PFSK-1 (cell line): ENCODE data around the gene ABLIM2.

Experiments
- FOXP2 ChIP-seq: optimal IDR thresholded peaks from 2 replicates; pipeline ENCODE3; 2011; ENCODE audit warnings: borderline replicate concordance, control low read depth, inconsistent platforms; ENCODE audit not compliant: insufficient read depth; ENCODE audit errors: extremely low read length, extremely low read depth
- POLR2AphosphoS5 ChIP-seq: IDR thresholded peaks from 2 replicates; pipeline ENCODE4 v1.6.1; 2012; ENCODE audit warnings: low read depth, mild to moderate bottlenecking, control low read depth, low read length, moderate library complexity
- SIN3A ChIP-seq: IDR thresholded peaks from 2 replicates; pipeline ENCODE4 v1.6.1; 2012; ENCODE audit warnings: mild to moderate bottlenecking, low read length, moderate library complexity, borderline replicate concordance; ENCODE audit not compliant: insufficient read depth
- TAF1 ChIP-seq: IDR thresholded peaks from 2 replicates; pipeline ENCODE4 v1.6.1; 2012; ENCODE audit warnings: low read length, control low read depth, borderline replicate concordance; ENCODE audit not compliant: insufficient read depth
- TF ChIP-seq, protein P1 (sequence below), 2 experiments: IDR thresholded peaks; 2 replicates each; pipeline versions ENCODE4 v1.6.1 to v1.8.0; 2011 to 2012; ENCODE audit warnings: low read depth in 2 of 2, low read length in 2 of 2, control low read depth in 1 of 2, inconsistent platforms in 1 of 2, mild to moderate bottlenecking in 1 of 2, moderate library complexity in 1 of 2; ENCODE audit not compliant: insufficient read depth in 1 of 2

DNA sequence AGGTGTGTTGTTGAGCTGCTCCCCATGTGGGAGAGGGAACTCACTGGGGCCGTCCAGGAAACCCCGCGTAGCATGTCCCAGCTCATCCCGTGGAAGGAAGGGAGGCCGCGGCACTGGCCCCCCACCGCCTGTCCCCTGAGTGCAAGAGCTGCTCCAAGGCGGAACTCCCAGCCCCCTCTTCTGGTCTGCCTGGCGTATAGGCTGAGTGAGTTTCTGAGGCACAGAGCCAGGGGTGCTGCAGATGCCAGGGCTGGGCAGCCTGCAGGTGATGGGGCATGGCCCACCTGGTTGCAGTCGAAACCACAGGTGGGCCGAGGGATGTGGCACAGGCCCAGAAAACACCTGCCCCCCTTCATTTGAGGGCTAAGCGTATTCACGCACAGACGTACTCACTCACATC is 49.6 kb downstream of the ABLIM2 start:
- TF ChIP-seq SIN3A (no peak), TAF1 (no peak), POLR2AphosphoS5 (no peak), FOXP2 (no peak)
- TF ChIP-seq, protein P1, sequence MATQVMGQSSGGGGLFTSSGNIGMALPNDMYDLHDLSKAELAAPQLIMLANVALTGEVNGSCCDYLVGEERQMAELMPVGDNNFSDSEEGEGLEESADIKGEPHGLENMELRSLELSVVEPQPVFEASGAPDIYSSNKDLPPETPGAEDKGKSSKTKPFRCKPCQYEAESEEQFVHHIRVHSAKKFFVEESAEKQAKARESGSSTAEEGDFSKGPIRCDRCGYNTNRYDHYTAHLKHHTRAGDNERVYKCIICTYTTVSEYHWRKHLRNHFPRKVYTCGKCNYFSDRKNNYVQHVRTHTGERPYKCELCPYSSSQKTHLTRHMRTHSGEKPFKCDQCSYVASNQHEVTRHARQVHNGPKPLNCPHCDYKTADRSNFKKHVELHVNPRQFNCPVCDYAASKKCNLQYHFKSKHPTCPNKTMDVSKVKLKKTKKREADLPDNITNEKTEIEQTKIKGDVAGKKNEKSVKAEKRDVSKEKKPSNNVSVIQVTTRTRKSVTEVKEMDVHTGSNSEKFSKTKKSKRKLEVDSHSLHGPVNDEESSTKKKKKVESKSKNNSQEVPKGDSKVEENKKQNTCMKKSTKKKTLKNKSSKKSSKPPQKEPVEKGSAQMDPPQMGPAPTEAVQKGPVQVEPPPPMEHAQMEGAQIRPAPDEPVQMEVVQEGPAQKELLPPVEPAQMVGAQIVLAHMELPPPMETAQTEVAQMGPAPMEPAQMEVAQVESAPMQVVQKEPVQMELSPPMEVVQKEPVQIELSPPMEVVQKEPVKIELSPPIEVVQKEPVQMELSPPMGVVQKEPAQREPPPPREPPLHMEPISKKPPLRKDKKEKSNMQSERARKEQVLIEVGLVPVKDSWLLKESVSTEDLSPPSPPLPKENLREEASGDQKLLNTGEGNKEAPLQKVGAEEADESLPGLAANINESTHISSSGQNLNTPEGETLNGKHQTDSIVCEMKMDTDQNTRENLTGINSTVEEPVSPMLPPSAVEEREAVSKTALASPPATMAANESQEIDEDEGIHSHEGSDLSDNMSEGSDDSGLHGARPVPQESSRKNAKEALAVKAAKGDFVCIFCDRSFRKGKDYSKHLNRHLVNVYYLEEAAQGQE (IDR thresholded peaks at IDR 0.05; ENCODE audit: insufficient read depth in 1 of 2, low read depth in 2 of 2, low read length in 2 of 2) = no peak
